ENCODE measurements around the gene STAB2. TPM values are rescaled to one million over a fixed set of nuclear protein-coding genes. Genes with fewer than 3 reads are reported as not detected.

STAB2 gene
- total RNA-seq, 1 experiment from 2014 or later, result not detected

- no peaks in the 10 kb centered on the region for H3K36me3 Mint-ChIP-seq (ENCODE audit: insufficient read depth, unreplicated experiment)
- no peaks in the 10 kb centered on the region for H3K4me1 Mint-ChIP-seq (ENCODE audit: insufficient read depth, unreplicated experiment)
- ChIA-PET POLR2A (no interaction called here), CTCF (no interaction called here)
- no peak overlapping the region for H3K27ac Mint-ChIP-seq (ENCODE audit: low read depth, unreplicated experiment)
- DNase-seq (ENCODE audit: unreplicated experiment), result no peak
- no peak for TF ChIP-seq CTCF (IDR thresholded peaks at IDR 0.05; ENCODE audit: unreplicated experiment)
- H3K4me3 Mint-ChIP-seq (ENCODE audit: unreplicated experiment), result no peak overlapping the region
- intact Hi-C loops (cut with micrococcal nuclease), result no loop called here
- peaks cover 12% of the 10 kb centered on the region for H3K27me3 Mint-ChIP-seq (ENCODE audit: insufficient read depth, unreplicated experiment)
- no peaks in the 10 kb centered on the region for H3K9me3 Mint-ChIP-seq (ENCODE audit: unreplicated experiment)
- no TSS peak for BruUV-seq (replicated peaks)
Observed at GRCh38 chr12:103668520-103668919, 81.4 kb downstream of the STAB2 start.

- Mint-ChIP-seq H3K36me3 (ENCODE audit: insufficient read depth, unreplicated experiment) (no peaks in the 10 kb centered on the region), H3K4me3 (ENCODE audit: unreplicated experiment) (no peak overlapping the region), H3K4me1 (ENCODE audit: insufficient read depth, unreplicated experiment) (no peaks in the 10 kb centered on the region), H3K9me3 (ENCODE audit: unreplicated experiment) (no peaks in the 10 kb centered on the region), H3K27ac (ENCODE audit: low read depth, unreplicated experiment) (no peak overlapping the region), H3K27me3 (ENCODE audit: insufficient read depth, unreplicated experiment) (peaks cover 3% of the 10 kb centered on the region)
- no peak for TF ChIP-seq CTCF (IDR thresholded peaks at IDR 0.05; ENCODE audit: unreplicated experiment)
- intact Hi-C loops (cut with micrococcal nuclease), result no loop called here
- DNase-seq (ENCODE audit: unreplicated experiment), result no peak
- ChIA-PET POLR2A (no interaction called here), CTCF (interaction anchor here (0.7 kb wide), 1 partner anchor 81 kb away, joined by 3 read pairs; no protein-coding TSS in a partner anchor)
- no TSS peak for BruUV-seq (replicated peaks)
Observed at GRCh38 chr12:103671367-103671766, 84.3 kb downstream of the STAB2 start.

GRCh38 chr12:103672401-103673119, 85.5 kb downstream of the STAB2 start:
- ChIA-PET POLR2A (no interaction called here), CTCF (interaction anchor here (0.9 kb wide), 1 partner anchor 211 kb away, joined by 4 read pairs; no protein-coding TSS in a partner anchor)
- Mint-ChIP-seq H3K27ac (ENCODE audit: low read depth, unreplicated experiment) (no peak overlapping the region), H3K36me3 (ENCODE audit: insufficient read depth, unreplicated experiment) (no peaks in the 10 kb centered on the region), H3K4me3 (ENCODE audit: unreplicated experiment) (no peak overlapping the region), H3K4me1 (ENCODE audit: insufficient read depth, unreplicated experiment) (no peaks in the 10 kb centered on the region), H3K27me3 (ENCODE audit: insufficient read depth, unreplicated experiment) (no peaks in the 10 kb centered on the region), H3K9me3 (ENCODE audit: unreplicated experiment) (no peaks in the 10 kb centered on the region)
- no peak for TF ChIP-seq CTCF (IDR thresholded peaks at IDR 0.05; ENCODE audit: unreplicated experiment)
- no TSS peak for BruUV-seq (replicated peaks)
- intact Hi-C loops (cut with micrococcal nuclease), result no loop called here
- DNase-seq (ENCODE audit: unreplicated experiment), result no peak

- TF ChIP-seq CTCF (IDR thresholded peaks at IDR 0.05; ENCODE audit: unreplicated experiment), result no peak
- ChIA-PET POLR2A (interaction anchor here (0.7 kb wide), 1 partner anchor 280 kb away, joined by 3 read pairs; no protein-coding TSS in a partner anchor), CTCF (no interaction called here)
- no peak overlapping the region for H3K4me3 Mint-ChIP-seq (ENCODE audit: unreplicated experiment)
- H3K27me3 Mint-ChIP-seq (ENCODE audit: insufficient read depth, unreplicated experiment), result no peaks in the 10 kb centered on the region
- no peak overlapping the region for H3K27ac Mint-ChIP-seq (ENCODE audit: low read depth, unreplicated experiment)
- no peaks in the 10 kb centered on the region for H3K9me3 Mint-ChIP-seq (ENCODE audit: unreplicated experiment)
- intact Hi-C loops (cut with micrococcal nuclease), result no loop called here
- H3K36me3 Mint-ChIP-seq (ENCODE audit: insufficient read depth, unreplicated experiment), result no peaks in the 10 kb centered on the region
- BruUV-seq (replicated peaks), result no TSS peak
- DNase-seq (ENCODE audit: unreplicated experiment), result no peak
- H3K4me1 Mint-ChIP-seq (ENCODE audit: insufficient read depth, unreplicated experiment), result no peaks in the 10 kb centered on the region
Observed at GRCh38 chr12:103673487-103673886, 86.4 kb downstream of the STAB2 start.
